ENCODE results near the gene ZNF77. TPM values are rescaled to one million over a fixed set of nuclear protein-coding genes. Genes with fewer than 3 reads are reported as not detected.

Gene ZNF77
- total RNA-seq, 1 donor from 2014 or later: 5.5 TPM

GRCh38 chr19:2982983-2983350 is 38.2 kb upstream of the ZNF77 start:
- Mint-ChIP-seq H3K27me3 (ENCODE audit: unreplicated experiment) (peaks cover 11% of the 10 kb centered on the region), H3K4me1 (ENCODE audit: unreplicated experiment) (peaks cover 6% of the 10 kb centered on the region), H3K9me3 (ENCODE audit: unreplicated experiment) (no peaks in the 10 kb centered on the region), H3K4me3 (ENCODE audit: unreplicated experiment) (no peak overlapping the region), H3K27ac (ENCODE audit: unreplicated experiment) (no peak overlapping the region), H3K36me3 (ENCODE audit: low read depth, unreplicated experiment) (no peaks in the 10 kb centered on the region)
- DNase-seq (ENCODE audit: low spot score): no peak
- no peak for TF ChIP-seq CTCF (IDR thresholded peaks at IDR 0.05; ENCODE audit: unreplicated experiment)

GRCh38 chr19:2982561-2982960 is 37.8 kb upstream of the ZNF77 start:
- no peaks in the 10 kb centered on the region for H3K9me3 Mint-ChIP-seq (ENCODE audit: unreplicated experiment)
- no peak overlapping the region for H3K4me3 Mint-ChIP-seq (ENCODE audit: unreplicated experiment)
- TF ChIP-seq CTCF (IDR thresholded peaks at IDR 0.05; ENCODE audit: unreplicated experiment): no peak
- DNase-seq (ENCODE audit: low spot score): no peak
- H3K27me3 Mint-ChIP-seq (ENCODE audit: unreplicated experiment): peaks cover 11% of the 10 kb centered on the region
- peaks cover 6% of the 10 kb centered on the region for H3K4me1 Mint-ChIP-seq (ENCODE audit: unreplicated experiment)
- no peak overlapping the region for H3K27ac Mint-ChIP-seq (ENCODE audit: unreplicated experiment)
- H3K36me3 Mint-ChIP-seq (ENCODE audit: low read depth, unreplicated experiment): no peaks in the 10 kb centered on the region

- TF ChIP-seq CTCF (IDR thresholded peaks at IDR 0.05; ENCODE audit: unreplicated experiment): no peak
- H3K27ac Mint-ChIP-seq (ENCODE audit: unreplicated experiment): no peak overlapping the region
- H3K27me3 Mint-ChIP-seq (ENCODE audit: unreplicated experiment): peaks cover 11% of the 10 kb centered on the region
- H3K4me3 Mint-ChIP-seq (ENCODE audit: unreplicated experiment): no peak overlapping the region
- H3K9me3 Mint-ChIP-seq (ENCODE audit: unreplicated experiment): no peaks in the 10 kb centered on the region
- no peak for DNase-seq (ENCODE audit: low spot score)
- peaks cover 3% of the 10 kb centered on the region for H3K4me1 Mint-ChIP-seq (ENCODE audit: unreplicated experiment)
- H3K36me3 Mint-ChIP-seq (ENCODE audit: low read depth, unreplicated experiment): no peaks in the 10 kb centered on the region
Observed at GRCh38 chr19:2981898-2982297, 37.1 kb upstream of the ZNF77 start.

- no peaks in the 10 kb centered on the region for H3K9me3 Mint-ChIP-seq (ENCODE audit: unreplicated experiment)
- peaks cover 12% of the 10 kb centered on the region for H3K4me1 Mint-ChIP-seq (ENCODE audit: unreplicated experiment)
- no peaks in the 10 kb centered on the region for H3K36me3 Mint-ChIP-seq (ENCODE audit: low read depth, unreplicated experiment)
- DNase-seq (ENCODE audit: low spot score): no peak
- H3K27me3 Mint-ChIP-seq (ENCODE audit: unreplicated experiment): peaks cover 13% of the 10 kb centered on the region
- H3K27ac Mint-ChIP-seq (ENCODE audit: unreplicated experiment): no peak overlapping the region
- no peak for TF ChIP-seq CTCF (IDR thresholded peaks at IDR 0.05; ENCODE audit: unreplicated experiment)
- H3K4me3 Mint-ChIP-seq (ENCODE audit: unreplicated experiment): no peak overlapping the region
Observed at GRCh38 chr19:2978772-2979171, 34.0 kb upstream of the ZNF77 start.

- peaks cover 12% of the 10 kb centered on the region for H3K4me1 Mint-ChIP-seq (ENCODE audit: unreplicated experiment)
- no peak for DNase-seq (ENCODE audit: low spot score)
- no peak overlapping the region for H3K4me3 Mint-ChIP-seq (ENCODE audit: unreplicated experiment)
- H3K27ac Mint-ChIP-seq (ENCODE audit: unreplicated experiment): no peak overlapping the region
- H3K9me3 Mint-ChIP-seq (ENCODE audit: unreplicated experiment): no peaks in the 10 kb centered on the region
- H3K36me3 Mint-ChIP-seq (ENCODE audit: low read depth, unreplicated experiment): no peaks in the 10 kb centered on the region
- peaks cover 9% of the 10 kb centered on the region for H3K27me3 Mint-ChIP-seq (ENCODE audit: unreplicated experiment)
- TF ChIP-seq CTCF (IDR thresholded peaks at IDR 0.05; ENCODE audit: unreplicated experiment): no peak
Observed at GRCh38 chr19:2978166-2978767, 33.5 kb upstream of the ZNF77 start.
